Effector CD4-positive, alpha-beta T cell (primary cell): ENCODE results near the gene TMPRSS4.

Source experiments
- DNase-seq: peaks from one replicate; pipeline ENCODE4 v3.0.0-alpha.2; 2020

TMPRSS4 gene

DNA sequence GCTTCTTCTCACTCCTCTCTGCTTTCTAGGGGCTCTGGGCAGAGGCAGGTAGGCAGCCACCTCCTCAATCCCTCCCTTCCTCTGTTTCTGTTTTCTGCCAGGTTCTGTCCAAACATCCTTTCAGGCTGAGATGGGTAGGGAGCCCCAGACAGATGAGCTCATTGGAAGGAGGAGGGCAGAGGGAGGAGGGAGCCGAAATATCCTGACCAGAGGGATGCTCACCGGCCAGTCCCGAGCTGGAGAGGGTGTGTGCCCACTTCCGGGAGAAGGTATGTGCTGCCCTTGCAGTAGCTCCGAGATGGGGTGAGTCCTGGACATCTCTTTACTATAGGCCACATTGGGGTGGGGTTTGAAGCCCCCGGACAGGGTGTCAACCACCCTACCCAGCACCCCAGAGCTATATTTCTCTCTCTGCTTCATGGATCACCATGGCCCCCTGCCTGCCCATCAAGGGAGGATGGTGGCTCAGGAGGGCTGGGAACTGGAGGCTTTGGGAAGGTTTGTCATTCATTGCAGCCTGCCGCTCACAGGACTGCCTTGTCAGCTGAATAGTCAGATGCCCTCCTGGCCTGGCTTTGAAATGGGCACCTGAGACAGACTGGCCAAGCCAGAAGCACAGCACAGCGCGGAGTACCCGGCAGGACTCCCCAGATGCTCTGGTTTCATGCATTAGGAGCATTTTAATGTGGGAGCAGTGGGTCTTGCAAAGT, 80.5 kb downstream of the TMPRSS4 start:
- no peak for DNase-seq

DNA sequence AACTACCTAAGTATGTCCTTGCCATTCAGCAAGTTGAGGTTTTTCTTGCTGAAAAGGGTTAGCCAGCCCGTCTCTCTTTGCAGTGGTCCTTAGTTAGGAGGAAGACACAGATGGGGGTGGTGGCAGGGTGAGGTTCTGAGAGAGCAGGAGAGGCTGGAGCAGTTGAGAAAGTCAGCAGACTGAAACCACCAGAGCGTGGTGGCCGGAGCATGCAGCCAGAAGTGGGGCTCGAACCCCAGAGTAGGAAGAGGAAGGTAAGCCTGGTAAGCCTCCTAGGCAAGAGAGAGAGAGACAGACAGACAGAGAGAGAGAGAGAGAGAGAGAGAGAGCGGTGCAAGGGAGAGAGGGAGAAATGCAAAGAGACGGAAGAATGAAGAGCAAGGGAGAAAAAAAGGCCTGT, 84.9 kb downstream of the TMPRSS4 start:
- no peak for DNase-seq

DNA sequence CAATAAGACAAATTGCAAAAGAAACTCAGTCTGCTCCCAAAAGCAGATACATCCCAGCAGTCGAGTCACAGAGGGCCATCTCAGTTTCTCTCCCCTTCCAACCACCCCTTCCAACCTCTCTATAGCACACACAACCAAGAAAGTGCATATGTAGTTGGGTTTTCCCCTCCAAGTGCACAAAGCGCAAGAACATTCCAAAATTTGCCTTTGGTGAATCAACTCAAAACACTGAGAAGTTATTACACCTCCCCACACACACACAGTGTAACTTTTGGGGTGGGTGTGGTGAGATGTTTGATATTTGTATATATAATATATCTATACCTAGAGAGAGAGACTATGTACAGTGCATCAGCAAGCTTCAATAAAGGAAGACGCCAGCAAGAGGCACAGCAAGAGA, 86.0 kb downstream of the TMPRSS4 start:
- no peak for DNase-seq

DNA sequence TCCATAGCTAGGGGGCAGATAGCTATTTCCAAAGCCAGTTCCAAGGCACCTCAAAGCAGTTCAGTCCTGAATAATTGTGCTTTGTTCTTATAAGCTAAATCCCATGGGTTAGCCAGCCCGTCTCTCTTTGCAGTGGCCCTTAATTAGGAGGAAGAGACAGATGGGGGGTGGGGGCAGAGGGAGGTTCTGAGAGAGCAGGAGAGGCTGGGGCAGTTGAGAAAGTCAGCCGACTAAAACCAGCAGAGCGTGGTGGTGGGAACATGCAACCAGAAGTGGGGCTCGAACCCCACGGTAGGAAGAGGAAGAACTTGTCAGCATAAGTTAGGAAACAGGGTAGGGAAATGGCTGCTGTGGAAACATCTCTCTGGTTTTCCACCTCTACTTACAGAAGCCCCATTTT, 86.6 kb downstream of the TMPRSS4 start:
- no peak for DNase-seq

DNA sequence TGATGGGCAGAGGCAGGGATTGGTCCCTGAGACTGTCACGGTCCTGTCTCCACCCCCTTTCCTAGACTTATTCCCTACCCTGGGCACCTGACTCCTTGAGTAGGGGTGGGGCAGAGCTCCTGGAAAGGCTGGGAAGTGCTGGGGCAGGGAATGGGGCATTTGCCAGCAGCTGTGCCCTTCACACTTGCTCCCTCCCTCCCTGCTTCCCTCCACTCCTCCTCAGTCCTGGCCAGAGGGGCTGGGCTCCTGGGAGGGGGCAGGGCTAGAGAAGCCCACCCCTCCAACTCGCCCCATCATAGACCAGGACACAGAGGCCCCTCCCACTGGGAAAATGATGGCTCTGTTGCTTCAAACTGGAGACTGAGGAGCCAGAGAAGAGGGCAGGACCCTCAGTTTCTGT, 88.0 kb downstream of the TMPRSS4 start:
- DNase-seq = no peak

DNA sequence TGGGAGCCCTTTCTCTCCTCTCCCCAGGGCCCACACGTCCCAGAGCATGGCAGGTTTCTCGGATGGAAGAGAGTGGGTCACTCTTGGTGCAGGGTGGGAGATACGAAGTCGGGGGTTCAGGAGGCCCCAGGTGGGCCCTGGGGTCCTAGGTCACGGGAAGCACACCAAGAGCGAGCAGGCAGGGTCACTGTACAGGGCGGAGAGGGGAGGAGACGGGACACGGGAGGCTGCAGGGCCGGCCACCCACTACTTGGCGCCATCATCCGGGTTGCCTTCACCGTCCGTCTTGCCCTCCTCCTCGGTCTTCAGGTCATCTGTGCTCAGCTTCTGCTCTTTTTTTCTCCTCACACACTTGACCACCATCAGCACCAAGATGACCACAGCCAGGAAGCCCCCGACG, 89.8 kb downstream of the TMPRSS4 start:
- no peak for DNase-seq

DNA sequence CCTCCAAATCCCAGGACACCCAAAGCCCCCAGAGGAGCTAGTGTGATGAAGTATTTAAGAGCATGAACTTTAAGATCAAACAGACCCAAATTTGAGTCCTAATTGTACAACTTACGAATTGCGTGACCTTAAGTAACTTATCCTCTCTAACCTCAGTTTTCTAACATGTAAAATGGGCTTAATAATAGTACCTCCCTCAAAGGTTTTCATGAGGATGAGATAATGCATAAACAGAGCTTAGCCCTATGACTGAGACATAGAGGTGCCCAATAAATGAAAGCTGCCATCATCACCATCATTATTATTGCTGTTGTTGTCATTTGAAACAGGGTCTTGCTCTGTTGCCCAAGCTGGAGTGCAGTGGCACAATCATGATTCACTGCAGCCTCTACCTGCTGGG, 90.4 kb downstream of the TMPRSS4 start:
- DNase-seq = no peak

DNA sequence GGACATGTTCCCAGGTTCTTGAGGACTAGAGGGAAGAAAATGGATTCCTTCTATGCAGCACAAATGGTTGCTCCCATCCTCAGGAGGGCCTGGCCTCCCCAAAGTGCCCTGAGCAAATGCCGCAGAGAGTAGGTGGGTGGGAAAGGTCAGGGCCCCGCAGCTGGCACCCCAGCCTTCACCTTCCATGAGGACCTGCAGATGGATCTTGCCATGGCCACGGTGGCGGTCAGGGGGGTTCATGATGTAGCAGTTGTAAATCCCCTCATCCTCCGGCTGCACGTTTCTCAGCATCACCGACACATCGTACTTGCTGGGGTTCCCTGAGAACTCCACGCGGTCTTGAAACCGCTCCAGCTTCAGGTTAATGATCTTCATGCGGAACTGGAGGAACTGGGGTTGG, 91.0 kb downstream of the TMPRSS4 start:
- DNase-seq = no peak

DNA sequence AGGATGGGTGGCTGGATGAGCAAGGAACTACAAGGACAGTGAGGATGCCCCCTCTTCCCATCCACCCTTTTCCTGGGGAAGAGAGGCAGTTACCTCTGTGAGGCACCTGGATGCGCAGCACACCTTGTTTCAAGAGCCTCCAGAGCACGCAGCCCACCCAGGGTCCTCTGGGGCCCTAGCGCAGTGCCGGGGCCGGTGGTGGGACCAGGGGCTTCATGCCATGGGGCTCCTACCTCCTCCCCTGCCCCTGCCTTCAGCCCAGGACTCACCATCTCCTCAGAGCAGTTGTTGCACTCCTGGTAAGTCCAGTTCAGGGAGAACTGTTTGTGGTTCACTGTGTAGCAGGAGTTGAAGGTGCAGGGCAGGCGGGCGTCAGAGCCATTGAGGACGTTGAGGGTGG, 91.4 kb downstream of the TMPRSS4 start:
- DNase-seq = no peak

DNA sequence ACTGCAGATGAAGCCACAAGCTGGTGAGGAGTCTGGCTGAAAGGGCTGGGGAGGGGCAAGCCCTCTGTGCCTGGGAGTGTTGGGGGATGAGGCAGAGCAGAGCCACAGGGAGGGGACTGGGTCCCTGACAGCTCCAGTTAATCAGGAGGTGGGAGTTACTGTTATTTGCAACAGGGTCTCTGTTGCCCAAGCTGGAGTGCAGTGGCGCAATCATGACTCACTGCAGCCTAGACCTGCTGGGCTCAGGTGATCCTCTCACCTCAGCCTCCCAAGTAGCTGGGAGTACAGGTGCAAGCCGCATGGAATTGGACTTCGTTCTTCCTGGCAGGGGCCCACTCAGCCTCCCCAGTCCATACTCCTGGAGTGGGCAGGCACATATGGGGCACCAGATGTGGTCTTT, 91.9 kb downstream of the TMPRSS4 start:
- no peak for DNase-seq

DNA sequence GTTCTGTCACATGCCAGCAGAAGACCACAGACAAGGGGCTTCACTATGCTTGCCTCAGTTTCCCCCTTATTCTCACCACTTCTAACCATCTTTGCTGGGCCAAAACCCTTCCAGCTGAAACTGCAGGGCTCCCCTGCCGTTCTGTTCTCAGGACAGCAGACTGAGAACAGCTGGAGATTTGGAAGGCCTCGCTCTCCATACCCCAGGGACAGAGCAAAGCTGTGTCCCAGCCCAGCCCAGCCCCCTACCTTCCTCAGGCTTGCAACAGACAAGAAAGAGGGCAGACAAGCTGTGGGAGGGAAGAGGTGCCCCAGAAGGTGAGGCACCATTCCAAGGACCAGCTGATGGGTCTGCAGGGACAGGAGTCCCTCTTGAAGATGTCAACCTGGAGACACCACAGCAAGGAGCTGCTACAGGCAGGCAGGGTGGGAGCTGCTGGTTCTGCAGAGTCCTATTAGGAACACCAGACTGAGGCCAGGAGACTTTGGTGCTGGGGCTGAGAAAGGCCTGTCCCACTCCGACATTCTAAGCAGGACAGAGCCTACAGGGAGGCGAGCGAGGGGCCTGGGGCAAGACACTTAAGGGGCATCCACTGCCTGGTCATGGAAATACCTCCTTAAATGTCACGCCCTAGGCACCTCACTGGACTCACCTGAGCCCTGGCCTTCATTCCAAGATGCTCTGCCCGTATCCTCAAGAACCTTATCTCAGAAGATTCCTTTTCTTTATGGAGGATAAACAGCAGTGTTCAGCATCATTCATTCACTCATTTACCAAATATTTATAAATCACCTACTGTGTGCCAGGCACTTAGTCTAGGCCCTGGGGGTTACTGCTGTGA, 92.6 kb downstream of the TMPRSS4 start:
- no peak for DNase-seq

DNA sequence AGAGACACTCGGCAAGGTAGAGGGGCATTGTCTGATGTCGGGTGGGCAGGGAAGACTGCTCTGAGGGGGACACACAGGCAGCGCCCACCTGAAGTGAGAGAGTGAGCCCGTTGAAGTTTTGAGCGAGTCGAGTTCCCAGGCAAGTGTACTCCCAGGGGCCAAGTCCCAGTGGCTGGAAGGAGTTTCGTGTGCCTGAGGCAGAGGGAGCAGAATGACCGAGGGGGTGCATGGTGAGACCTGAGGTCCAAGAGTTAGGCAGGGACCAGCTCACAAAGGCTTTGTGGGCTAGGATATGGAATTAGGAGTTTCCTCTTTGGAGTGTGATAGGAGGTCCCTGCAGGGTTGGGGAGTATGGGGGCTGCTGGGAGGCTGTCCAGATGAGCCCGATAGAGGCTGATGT, 93.4 kb downstream of the TMPRSS4 start:
- DNase-seq = no peak

DNA sequence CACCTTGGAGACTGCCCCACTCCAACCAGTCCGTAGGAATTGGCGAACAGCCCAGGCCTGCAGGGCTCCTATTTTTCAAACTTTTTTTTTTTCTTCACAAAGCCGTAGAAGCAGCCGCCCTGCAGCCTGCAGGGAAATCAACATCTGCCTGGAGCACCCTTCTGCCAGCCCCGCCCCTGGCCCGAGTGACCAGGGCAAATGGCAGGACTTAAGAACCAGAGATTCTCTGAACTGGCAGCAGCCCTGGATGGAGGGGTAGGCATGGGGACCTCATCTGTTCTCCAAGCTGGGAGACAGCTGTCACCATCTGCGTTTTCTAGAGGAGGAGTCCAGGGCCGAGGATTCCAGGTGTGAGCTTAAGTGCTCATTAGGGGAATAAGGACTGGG, 94.0 kb downstream of the TMPRSS4 start:
- no peak for DNase-seq
